Neural crest cell (in vitro differentiated cells): Measurements from ENCODE around the gene CDK17. TPM values are rescaled to one million over a fixed set of nuclear protein-coding genes. Genes with fewer than 3 reads are reported as not detected.

Experiments
- DNase-seq: peaks from one replicate; pipeline ENCODE4 v3.0.0; 2021; ENCODE audit warnings: low read depth, mixed read lengths, low spot score
- H3K27ac Mint-ChIP-seq: one replicate; pipeline ENCODE4 v1.8.0; 2021; ENCODE audit warnings: mild to moderate bottlenecking, mixed read lengths; ENCODE audit not compliant: unreplicated experiment
- H3K27me3 Mint-ChIP-seq: 2 replicates; pipeline ENCODE4 v1.8.0; 2021; ENCODE audit warnings: low read depth, mild to moderate bottlenecking, mixed read lengths
- H3K36me3 Mint-ChIP-seq: 2 replicates; pipeline ENCODE4 v1.8.0; 2021; ENCODE audit warnings: low read depth, mild to moderate bottlenecking, mixed read lengths
- H3K4me1 Mint-ChIP-seq: 2 replicates; pipeline ENCODE4 v1.8.0; 2021; ENCODE audit warnings: mixed read lengths
- H3K4me3 Mint-ChIP-seq: one replicate; pipeline ENCODE4 v1.8.0; 2021; ENCODE audit warnings: mild to moderate bottlenecking, mixed read lengths
- H3K9me3 Mint-ChIP-seq: 2 replicates; pipeline ENCODE4 v1.8.0; 2021; ENCODE audit warnings: mixed read lengths
- total RNA-seq: library from RNA; stranded (reverse); gene quantifications from 2 replicates; pipeline ENCODE4 v1.2.1, GENCODE V29; 2021
- TF ChIP-seq, protein P1 (sequence below): fragments of 200-600 bp; sonication (generic); conservative IDR thresholded peaks from 2 replicates; pipeline ENCODE4 v1.5.0; 2021; ENCODE audit warnings: antibody characterized with exemption, mild to moderate bottlenecking

The CDK17 gene
- total RNA-seq, 1 donor from 2014 or later, result 33.4 TPM

DNA sequence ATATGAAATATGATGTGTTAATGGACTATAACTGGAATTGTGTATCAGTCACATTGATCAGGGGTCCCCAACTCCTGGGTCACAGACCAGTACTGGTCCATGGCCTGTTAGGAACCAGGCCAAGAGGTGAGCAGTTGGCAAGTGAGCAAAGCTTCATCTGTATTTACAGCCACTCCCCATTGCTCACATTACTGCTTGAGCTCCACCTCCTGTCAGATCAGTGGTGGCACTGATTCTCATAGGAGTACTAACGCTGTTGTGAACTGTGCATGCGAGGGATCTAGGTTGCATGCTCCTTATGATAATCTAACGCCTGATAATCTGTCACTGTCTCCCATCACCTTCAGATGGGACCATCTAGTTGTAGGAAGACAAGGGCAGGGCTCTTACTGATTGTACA is 72.3 kb downstream of the CDK17 start:
- Mint-ChIP-seq H3K36me3 (peaks cover 19% of the 10 kb centered on the region), H3K27ac (no peak overlapping the region), H3K9me3 (peaks cover 2% of the 10 kb centered on the region), H3K27me3 (no peaks in the 10 kb centered on the region), H3K4me1 (no peaks in the 10 kb centered on the region), H3K4me3 (no peak overlapping the region)
- TF ChIP-seq, protein P1, sequence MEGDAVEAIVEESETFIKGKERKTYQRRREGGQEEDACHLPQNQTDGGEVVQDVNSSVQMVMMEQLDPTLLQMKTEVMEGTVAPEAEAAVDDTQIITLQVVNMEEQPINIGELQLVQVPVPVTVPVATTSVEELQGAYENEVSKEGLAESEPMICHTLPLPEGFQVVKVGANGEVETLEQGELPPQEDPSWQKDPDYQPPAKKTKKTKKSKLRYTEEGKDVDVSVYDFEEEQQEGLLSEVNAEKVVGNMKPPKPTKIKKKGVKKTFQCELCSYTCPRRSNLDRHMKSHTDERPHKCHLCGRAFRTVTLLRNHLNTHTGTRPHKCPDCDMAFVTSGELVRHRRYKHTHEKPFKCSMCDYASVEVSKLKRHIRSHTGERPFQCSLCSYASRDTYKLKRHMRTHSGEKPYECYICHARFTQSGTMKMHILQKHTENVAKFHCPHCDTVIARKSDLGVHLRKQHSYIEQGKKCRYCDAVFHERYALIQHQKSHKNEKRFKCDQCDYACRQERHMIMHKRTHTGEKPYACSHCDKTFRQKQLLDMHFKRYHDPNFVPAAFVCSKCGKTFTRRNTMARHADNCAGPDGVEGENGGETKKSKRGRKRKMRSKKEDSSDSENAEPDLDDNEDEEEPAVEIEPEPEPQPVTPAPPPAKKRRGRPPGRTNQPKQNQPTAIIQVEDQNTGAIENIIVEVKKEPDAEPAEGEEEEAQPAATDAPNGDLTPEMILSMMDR, result no peak
- no peak for DNase-seq

DNA sequence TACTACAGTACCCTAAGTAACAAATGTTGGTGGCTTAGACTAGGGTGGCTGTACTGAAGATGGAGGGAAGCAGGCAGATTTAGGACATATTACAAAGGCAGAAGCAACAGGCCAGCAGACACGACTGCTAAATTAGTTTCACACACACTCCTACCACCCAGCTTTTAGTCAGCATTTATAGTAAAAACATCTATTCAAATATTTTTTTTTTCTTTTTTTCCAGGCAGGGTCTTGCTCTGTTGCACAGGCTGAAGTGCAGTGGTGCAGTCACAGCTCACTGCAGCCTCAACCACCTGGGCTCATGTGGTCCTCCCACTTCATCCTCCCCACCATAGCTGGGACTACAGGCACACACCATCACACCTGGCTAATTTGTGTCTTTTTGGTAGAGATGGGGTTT is 72.9 kb downstream of the CDK17 start:
- Mint-ChIP-seq H3K4me1 (no peaks in the 10 kb centered on the region), H3K27me3 (no peaks in the 10 kb centered on the region), H3K4me3 (no peak overlapping the region), H3K36me3 (peaks cover 23% of the 10 kb centered on the region), H3K9me3 (peaks cover 2% of the 10 kb centered on the region), H3K27ac (peak overlapping the region; percentile 58)
- TF ChIP-seq, protein P1, result no peak
- no peak for DNase-seq

DNA sequence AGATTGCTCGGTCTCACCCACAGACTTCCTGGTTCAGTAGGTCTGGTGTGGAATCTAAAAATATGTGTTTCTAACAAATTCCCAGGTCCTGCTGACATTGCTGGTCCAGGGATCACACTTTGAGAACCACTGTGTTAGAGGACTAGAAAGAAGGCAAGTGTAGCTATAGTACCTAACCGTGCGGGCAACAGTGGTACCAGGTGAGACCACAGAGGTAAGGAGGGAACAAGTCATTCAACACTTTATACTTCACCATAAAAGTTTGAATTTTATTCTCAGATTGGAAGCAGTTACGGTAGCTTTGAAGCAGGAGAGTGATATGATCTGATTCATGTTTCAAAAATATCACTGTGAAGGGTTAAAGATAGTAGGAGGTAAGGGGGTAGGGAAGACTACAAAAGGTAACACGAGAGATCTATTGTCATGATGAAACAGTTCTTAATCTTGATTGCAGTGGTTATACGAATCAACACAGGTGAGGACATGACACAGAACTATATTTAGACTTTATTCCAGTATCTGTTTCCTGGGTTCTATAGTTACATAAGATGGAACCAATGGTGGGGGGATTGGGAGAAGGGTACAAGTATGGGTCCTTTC is 73.5 kb downstream of the CDK17 start:
- Mint-ChIP-seq H3K36me3 (peaks cover 29% of the 10 kb centered on the region), H3K4me3 (no peak overlapping the region), H3K27ac (no peak overlapping the region), H3K4me1 (no peaks in the 10 kb centered on the region), H3K27me3 (no peaks in the 10 kb centered on the region), H3K9me3 (peaks cover 6% of the 10 kb centered on the region)
- no peak for DNase-seq
- TF ChIP-seq, protein P1, result no peak

DNA sequence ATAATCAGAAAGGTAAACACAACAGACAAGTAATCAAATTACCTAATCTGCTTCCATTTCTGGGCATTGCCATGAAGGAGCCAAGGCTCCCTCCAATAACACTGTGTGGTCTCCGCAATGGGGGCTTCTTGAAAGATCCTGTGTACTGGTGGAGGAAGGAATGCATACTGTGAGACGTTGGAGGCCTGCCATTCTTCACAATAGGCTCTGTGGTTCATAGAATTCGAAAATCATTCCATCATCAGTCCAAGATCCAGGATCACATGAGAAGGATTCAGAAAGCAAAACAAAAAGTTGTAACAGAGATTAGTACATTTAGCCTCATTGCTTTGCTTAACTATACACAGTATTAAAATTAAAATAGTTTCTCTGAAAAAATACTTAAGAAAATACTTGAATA is 76.3 kb downstream of the CDK17 start:
- DNase-seq, result no peak
- peak overlapping the region; percentile 2 for H3K4me3 Mint-ChIP-seq
- no peaks in the 10 kb centered on the region for H3K27me3 Mint-ChIP-seq
- peak overlapping the region; percentile 71 for H3K27ac Mint-ChIP-seq
- TF ChIP-seq, protein P1, result no peak
- no peaks in the 10 kb centered on the region for H3K4me1 Mint-ChIP-seq
- peaks cover 6% of the 10 kb centered on the region for H3K9me3 Mint-ChIP-seq
- H3K36me3 Mint-ChIP-seq, result peaks cover 27% of the 10 kb centered on the region

DNA sequence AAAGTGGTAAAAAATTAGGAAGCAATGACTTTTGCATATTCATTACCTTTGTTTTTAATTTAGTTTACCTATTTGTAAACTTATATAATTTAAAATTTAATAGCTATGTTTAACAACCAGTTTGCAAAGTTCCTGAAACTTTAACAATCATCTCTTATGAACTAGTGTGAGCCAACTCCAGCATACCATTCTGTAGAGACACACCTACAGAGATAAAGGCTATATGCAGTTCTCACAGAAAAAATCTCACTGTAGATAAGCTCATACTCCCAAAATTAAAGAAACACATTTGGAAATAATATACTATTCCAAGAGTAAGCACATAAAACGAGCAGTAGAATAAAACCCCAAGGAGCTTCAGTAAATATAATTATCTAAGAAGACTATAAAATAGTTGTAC is 77.5 kb downstream of the CDK17 start:
- no peaks in the 10 kb centered on the region for H3K27me3 Mint-ChIP-seq
- H3K36me3 Mint-ChIP-seq, result peaks cover 30% of the 10 kb centered on the region
- H3K4me1 Mint-ChIP-seq, result no peaks in the 10 kb centered on the region
- DNase-seq, result no peak
- H3K9me3 Mint-ChIP-seq, result peaks cover 6% of the 10 kb centered on the region
- TF ChIP-seq, protein P1, result no peak
- H3K4me3 Mint-ChIP-seq, result no peak overlapping the region
- H3K27ac Mint-ChIP-seq, result no peak overlapping the region
